HG03565 (cell line): ENCODE measurements around the gene NKX2-4.
"Not testable (repeated sequence)": the region's sequence is repeated elsewhere in the genome, so short reads cannot be mapped to it uniquely, and the experiment has no call there.

Experiments
- ATAC-seq: cut with Tn5 transposase; IDR thresholded peaks from one replicate; pipeline ENCODE4 v1.9.1; 2021; ENCODE audit warnings: mild to moderate bottlenecking, moderate library complexity; ENCODE audit not compliant: unreplicated experiment

NKX2-4 gene

GRCh38 chr20:21397341-21398108 is at the start of gene NKX2-4:
Gene NKX2-4, minus strand, starts transcription at chr20:21397526. Its CDS starts 127 bp downstream, at chr20:21397399.
- no peak for ATAC-seq

GRCh38 chr20:21437816-21438215 is 40.5 kb upstream of the NKX2-4 start:
- no peak for ATAC-seq

GRCh38 chr20:21437248-21437647 is 39.9 kb upstream of the NKX2-4 start:
- no peak for ATAC-seq

GRCh38 chr20:21436205-21436604 is 38.9 kb upstream of the NKX2-4 start:
- no peak for ATAC-seq

GRCh38 chr20:21435576-21435975 is 38.2 kb upstream of the NKX2-4 start:
- no peak for ATAC-seq

GRCh38 chr20:21433329-21433890 is 36.1 kb upstream of the NKX2-4 start:
- no peak for ATAC-seq

- no peak for ATAC-seq
Observed at GRCh38 chr20:21432911-21433310, 35.6 kb upstream of the NKX2-4 start.

GRCh38 chr20:21430020-21430419 is 32.7 kb upstream of the NKX2-4 start:
- ATAC-seq, result no peak

GRCh38 chr20:21424846-21425245 is 27.5 kb upstream of the NKX2-4 start:
- no peak for ATAC-seq

- ATAC-seq, result not testable (repeated sequence)
Observed at GRCh38 chr20:21423712-21424111, 26.4 kb upstream of the NKX2-4 start.

- no peak for ATAC-seq
Observed at GRCh38 chr20:21421601-21422236, 24.4 kb upstream of the NKX2-4 start.

- not testable (repeated sequence) for ATAC-seq
Observed at GRCh38 chr20:21419147-21419546, 21.8 kb upstream of the NKX2-4 start.

- ATAC-seq, result not testable (repeated sequence)
Observed at GRCh38 chr20:21413996-21414395, 16.7 kb upstream of the NKX2-4 start.

- no peak for ATAC-seq
Observed at GRCh38 chr20:21411725-21412124, 14.4 kb upstream of the NKX2-4 start.

- no peak for ATAC-seq
Observed at GRCh38 chr20:21399005-21399475, 1.7 kb upstream of the NKX2-4 start.

- ATAC-seq, result no peak
Observed at GRCh38 chr20:21398109-21399004, 1.0 kb upstream of the NKX2-4 start.

- ATAC-seq, result no peak
Observed at GRCh38 chr20:21396599-21397340, 556 bp downstream of the NKX2-4 start.

GRCh38 chr20:21395666-21396598 is 1.4 kb downstream of the NKX2-4 start:
- ATAC-seq, result no peak

GRCh38 chr20:21395051-21395665 is 2.2 kb downstream of the NKX2-4 start:
- no peak for ATAC-seq
